GM12892 (cell line): ENCODE results near the gene TMEM242. TPM values are rescaled to one million over a fixed set of nuclear protein-coding genes. Genes with fewer than 3 reads are reported as not detected.

Experiments
- DNase-seq: peaks from one replicate; pipeline ENCODE4 v3.0.0; 2011; ENCODE audit not compliant: insufficient read length
- FAIRE-seq: peaks from 2 replicates; lab custom pipeline; 2011; peaks lifted over from hg19 to GRCh38; lab: Jason Lieb, UNC
- POLR2A ChIP-seq: IDR thresholded peaks from 2 replicates; pipeline ENCODE4 v1.6.1; 2011; ENCODE audit warnings: low read depth, low read length, control low read depth
- POLR2AphosphoS5 ChIP-seq: IDR thresholded peaks from 2 replicates; pipeline ENCODE4 v1.6.1; 2011; ENCODE audit warnings: low read depth, low read length, control low read depth
- TAF1 ChIP-seq: IDR thresholded peaks from 2 replicates; pipeline ENCODE4 v1.6.1; 2011; ENCODE audit warnings: low read depth, mild to moderate bottlenecking, control low read depth, low read length, borderline replicate concordance
- polyA plus RNA-seq: library from polyadenylated mRNA; unstranded; fragments of >200 nt; gene quantifications from one replicate; pipeline ENCODE4 v1.2.1, GENCODE V29; 2012; ENCODE audit warnings: missing spikeins, inconsistent platforms; ENCODE audit not compliant: missing spikeins

Gene TMEM242
- 2.9 TPM for polyA plus RNA-seq

DNA sequence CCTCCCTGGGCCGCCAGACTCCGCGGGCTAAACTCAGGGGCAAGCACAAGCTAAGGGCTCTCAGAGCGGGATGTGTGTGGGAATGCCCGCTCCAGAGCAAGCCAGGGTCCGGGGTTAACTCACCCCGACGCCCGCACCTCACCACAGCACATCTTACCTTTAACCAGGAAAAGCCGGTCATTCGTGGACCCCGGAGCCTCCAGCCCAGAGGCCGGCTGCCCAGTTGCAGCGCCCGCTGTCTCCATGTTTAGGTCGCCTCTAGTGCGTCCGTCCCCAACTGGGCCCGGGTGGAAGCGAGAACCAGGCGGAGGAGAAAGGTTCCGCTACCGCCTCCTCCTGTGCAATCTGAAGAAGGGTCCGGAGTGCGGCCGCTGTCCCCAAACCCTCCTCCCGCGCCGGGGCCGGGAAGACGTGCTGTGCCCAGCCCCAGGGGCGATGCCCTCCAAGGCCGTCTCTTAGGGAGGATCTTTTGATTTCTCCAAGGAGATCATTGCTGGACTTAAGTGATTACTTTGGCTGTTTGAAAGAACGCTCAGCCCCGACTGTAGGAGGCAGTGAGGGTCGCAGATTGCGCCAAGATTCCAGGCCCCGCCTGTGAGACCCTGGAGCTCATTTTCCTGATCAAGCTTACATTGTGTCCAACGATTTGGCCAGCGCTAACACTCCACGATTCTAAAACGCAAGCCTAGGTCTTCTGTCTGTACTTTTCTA is at the start of gene TMEM242:
TSS of gene TMEM242 (minus strand) at position 265 of the 711 bp plus-strand sequence. CDS start at position 245, 20 bp downstream.
- TF ChIP-seq POLR2A, result peak; percentile 93
- TF ChIP-seq POLR2AphosphoS5, result peak; percentile 91
- peak; percentile 96 for TF ChIP-seq TAF1

GRCh38 chr6:157372501-157373280 is 49.4 kb upstream of the TMEM242 start:
- FAIRE-seq (no peak), DNase-seq (no peak)
- TF ChIP-seq TAF1 (no peak), POLR2A (no peak), POLR2AphosphoS5 (no peak)

More for the DNA sequence above, at the start of gene TMEM242:
- FAIRE-seq (peak; percentile 67), DNase-seq (peak; percentile 75)

DNA sequence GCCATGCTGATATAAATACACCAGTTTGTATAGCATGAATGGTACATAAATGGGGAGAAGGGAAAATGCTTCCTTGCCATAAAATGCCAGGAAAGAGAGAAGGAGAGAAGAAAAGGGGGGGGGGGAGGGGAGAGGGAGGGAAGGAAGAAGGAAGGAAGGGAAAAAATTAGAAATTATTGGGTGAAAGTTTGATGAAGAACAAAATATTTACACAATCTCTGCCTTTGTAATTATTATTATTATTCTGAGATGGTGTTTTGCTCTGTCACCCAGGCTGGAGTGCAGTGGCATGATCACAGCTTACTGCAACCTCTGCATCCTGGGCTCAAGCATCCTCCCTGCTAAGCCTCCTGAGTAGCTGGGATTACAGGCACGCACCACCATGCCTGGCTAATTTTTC is 47.4 kb upstream of the TMEM242 start:
- DNase-seq, result no peak
- TF ChIP-seq POLR2A (no peak), TAF1 (no peak), POLR2AphosphoS5 (no peak)
- FAIRE-seq, result no peak

GRCh38 chr6:157368359-157369049 is 45.2 kb upstream of the TMEM242 start:
- DNase-seq (no peak), FAIRE-seq (no peak)
- TF ChIP-seq TAF1 (no peak), POLR2AphosphoS5 (no peak), POLR2A (no peak)

GRCh38 chr6:157366648-157367047 is 43.3 kb upstream of the TMEM242 start:
- DNase-seq (no peak), FAIRE-seq (no peak)
- no peak for TF ChIP-seq POLR2A
- TF ChIP-seq TAF1, result no peak
- TF ChIP-seq POLR2AphosphoS5, result no peak

- TF ChIP-seq TAF1 (no peak), POLR2A (no peak), POLR2AphosphoS5 (no peak)
- no peak for FAIRE-seq
- no peak for DNase-seq
Measured at GRCh38 chr6:157364705-157365104, 41.4 kb upstream of the TMEM242 start.

GRCh38 chr6:157361886-157362285 is 38.6 kb upstream of the TMEM242 start:
- DNase-seq (no peak), FAIRE-seq (no peak)
- TF ChIP-seq TAF1, result no peak
- no peak for TF ChIP-seq POLR2AphosphoS5
- TF ChIP-seq POLR2A, result no peak

- no peak for DNase-seq
- FAIRE-seq, result no peak
- TF ChIP-seq TAF1 (no peak), POLR2A (no peak), POLR2AphosphoS5 (no peak)
Measured at GRCh38 chr6:157358287-157358686, 35.0 kb upstream of the TMEM242 start.

DNA sequence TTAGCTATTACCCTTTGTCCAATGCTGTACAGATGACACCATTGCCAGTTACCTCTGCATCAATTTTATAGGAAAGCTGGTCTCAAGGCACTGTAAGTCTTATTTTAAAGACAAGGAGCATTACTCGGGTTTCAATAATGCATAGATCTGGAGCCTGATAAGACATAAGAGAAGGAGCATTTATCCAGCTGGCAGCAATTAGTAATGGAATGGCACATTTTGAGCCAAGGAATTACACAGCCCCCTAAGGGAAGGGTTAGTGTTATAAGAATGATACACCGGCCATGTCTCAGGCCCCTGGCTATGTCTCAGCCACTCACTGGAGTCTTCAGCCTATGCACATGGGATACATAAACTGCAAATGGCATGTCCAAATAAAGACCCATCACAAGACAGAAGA is 23.1 kb upstream of the TMEM242 start:
- FAIRE-seq (no peak), DNase-seq (no peak)
- TF ChIP-seq TAF1 (no peak), POLR2A (no peak), POLR2AphosphoS5 (no peak)

DNA sequence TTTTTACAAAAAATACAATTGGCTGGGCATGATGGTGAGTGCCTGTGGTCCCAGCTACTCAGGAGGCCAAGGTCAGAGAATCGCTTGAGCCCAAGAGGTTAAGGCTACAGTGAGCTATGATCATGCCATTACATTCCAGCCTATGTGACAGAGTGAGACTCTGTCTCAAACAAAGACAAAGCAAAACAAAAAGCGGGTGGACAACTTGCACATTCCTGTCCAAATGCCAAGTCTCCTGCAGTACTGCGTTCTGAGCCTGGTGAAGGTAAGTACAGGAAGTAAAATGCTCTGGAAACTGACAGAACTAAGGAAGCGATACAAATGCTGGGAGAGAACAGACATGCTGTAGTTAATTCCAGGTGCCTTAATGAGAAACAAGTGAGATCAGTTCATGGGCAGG is 20.4 kb upstream of the TMEM242 start:
- TF ChIP-seq POLR2A (no peak), TAF1 (no peak), POLR2AphosphoS5 (no peak)
- FAIRE-seq (no peak), DNase-seq (no peak)

DNA sequence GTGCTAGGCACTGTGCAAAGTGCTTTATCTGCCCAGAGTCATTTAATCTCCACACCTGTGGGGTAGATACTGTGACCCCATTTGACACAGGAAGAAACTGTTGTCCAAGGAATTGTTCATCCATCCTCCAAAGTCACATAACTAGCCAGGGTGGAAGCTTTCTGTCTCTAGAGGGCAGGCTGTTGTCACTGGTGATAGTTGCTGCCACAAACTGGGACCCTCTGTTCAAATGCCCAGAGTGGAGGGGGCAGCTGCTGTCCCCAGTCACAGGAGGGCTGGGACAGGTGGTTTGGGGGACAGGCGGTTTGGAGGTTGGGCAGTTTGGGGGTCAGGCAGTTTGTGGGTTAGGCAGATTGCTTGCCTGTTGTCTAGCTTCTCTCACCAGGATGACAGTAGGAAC is 16.1 kb upstream of the TMEM242 start:
- FAIRE-seq, result no peak
- TF ChIP-seq TAF1 (no peak), POLR2A (no peak), POLR2AphosphoS5 (no peak)
- DNase-seq, result no peak
